ENCODE data around the gene BBIP1. TPM values are rescaled to one million over a fixed set of nuclear protein-coding genes. Genes with fewer than 3 reads are reported as not detected.

BBIP1 gene
- total and polyA plus RNA-seq, 9 of the 15 experiments (the other 6 are each of a cell fraction or from before 2014, with no cell fraction given), result 5.2 to 31.0 (median 19.4) TPM

- FAIRE-seq (no peak), ATAC-seq (no peak), DNase-seq (ENCODE audit: extremely low read depth in 1 of 4, low spot score in 3 of 4) (no peak)
- H3K4me3 ChIP-seq, result no peak overlapping the region
- no TSS peak for BruUV-seq (replicated peaks)
- H3K79me2 ChIP-seq (ENCODE audit: control insufficient read depth, insufficient read depth, low read length), result no peaks in the 10 kb centered on the region
- ChIA-PET POLR2A (no interaction called here), CTCF (ENCODE audit: low intra/inter-chr PET ratio) (no interaction called here)
- intact Hi-C loops (cut with micrococcal nuclease) (no loop called here), in situ Hi-C loops (cut with MboI) (no loop called here)
- no peaks in the 10 kb centered on the region for H3K36me3 ChIP-seq (ENCODE audit: control insufficient read depth, insufficient read depth, low read length)
- no peak overlapping the region for H2AFZ ChIP-seq (ENCODE audit: low read depth, low read length)
- H3K4me1 ChIP-seq (replicated peaks in 1 of 2; ENCODE audit: control insufficient read depth in 2 of 2, insufficient read depth in 2 of 2, low read length in 2 of 2), result peaks cover 9 to 23% of the 10 kb centered on the region in 2 experiments; a peak in 4 of 5 replicates
- no peak overlapping the region for H3K27ac ChIP-seq (ENCODE audit: extremely low read depth, low read depth, low read length)
- peaks cover 4% of the 10 kb centered on the region; the same call in 1 of the 2 replicates for H3K9me3 ChIP-seq (replicated peaks; ENCODE audit: control insufficient read depth, insufficient read depth, low read depth, low read length)
- no peak overlapping the region for H3K9ac ChIP-seq (ENCODE audit: insufficient read depth in 1 of 2, low read depth in 2 of 2, low read length in 2 of 2)
- H4K20me1 ChIP-seq (replicated peaks; ENCODE audit: control insufficient read depth, insufficient read depth, low read length), result no peaks in the 10 kb centered on the region
- no peaks in the 10 kb centered on the region for H3K27me3 ChIP-seq (ENCODE audit: control insufficient read depth in 2 of 2, insufficient read depth in 2 of 2, low read length in 2 of 2)
- no peaks in the 10 kb centered on the region for H3K9me1 ChIP-seq (ENCODE audit: control insufficient read depth, insufficient read depth, low read length)
- H3K4me2 ChIP-seq (ENCODE audit: insufficient read depth, low read length), result no peak overlapping the region
- TF ChIP-seq FOXA3 (CRISPR knock-in tag; conservative IDR thresholded peaks at IDR 0.05 in 1 of 2, IDR thresholded peaks at IDR 0.05 in 1 of 2) (no peak), CSDE1 (IDR thresholded peaks at IDR 0.05) (no peak), ZNF121 (CRISPR knock-in tag; conservative IDR thresholded peaks at IDR 0.05) (no peak), ZBTB49 (CRISPR knock-in tag; IDR thresholded peaks at IDR 0.05; ENCODE audit: borderline replicate concordance) (no peak), TAF7 (tag; IDR thresholded peaks at IDR 0.05) (no peak), SIX5 (IDR thresholded peaks at IDR 0.05; ENCODE audit: borderline replicate concordance in 1 of 2, insufficient read depth in 1 of 2, low read depth in 1 of 2, low read length in 2 of 2) (no peak), TEAD2 (tag; IDR thresholded peaks at IDR 0.05) (no peak), ZNF766 (CRISPR knock-in tag; conservative IDR thresholded peaks at IDR 0.05) (no peak), RB1 (IDR thresholded peaks at IDR 0.05; ENCODE audit: low read depth) (no peak), PCBP2 (IDR thresholded peaks at IDR 0.05; ENCODE audit: low read depth, low read length, poor library complexity, severe bottlenecking) (no peak), WHSC1 (IDR thresholded peaks at IDR 0.05; ENCODE audit: low read length) (no peak)
- TF ChIP-seq, protein P1, sequence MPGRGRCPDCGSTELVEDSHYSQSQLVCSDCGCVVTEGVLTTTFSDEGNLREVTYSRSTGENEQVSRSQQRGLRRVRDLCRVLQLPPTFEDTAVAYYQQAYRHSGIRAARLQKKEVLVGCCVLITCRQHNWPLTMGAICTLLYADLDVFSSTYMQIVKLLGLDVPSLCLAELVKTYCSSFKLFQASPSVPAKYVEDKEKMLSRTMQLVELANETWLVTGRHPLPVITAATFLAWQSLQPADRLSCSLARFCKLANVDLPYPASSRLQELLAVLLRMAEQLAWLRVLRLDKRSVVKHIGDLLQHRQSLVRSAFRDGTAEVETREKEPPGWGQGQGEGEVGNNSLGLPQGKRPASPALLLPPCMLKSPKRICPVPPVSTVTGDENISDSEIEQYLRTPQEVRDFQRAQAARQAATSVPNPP (IDR thresholded peaks at IDR 0.05; ENCODE audit: borderline replicate concordance, insufficient read depth, insufficient read length), result no peak
- TF ChIP-seq, protein P2, sequence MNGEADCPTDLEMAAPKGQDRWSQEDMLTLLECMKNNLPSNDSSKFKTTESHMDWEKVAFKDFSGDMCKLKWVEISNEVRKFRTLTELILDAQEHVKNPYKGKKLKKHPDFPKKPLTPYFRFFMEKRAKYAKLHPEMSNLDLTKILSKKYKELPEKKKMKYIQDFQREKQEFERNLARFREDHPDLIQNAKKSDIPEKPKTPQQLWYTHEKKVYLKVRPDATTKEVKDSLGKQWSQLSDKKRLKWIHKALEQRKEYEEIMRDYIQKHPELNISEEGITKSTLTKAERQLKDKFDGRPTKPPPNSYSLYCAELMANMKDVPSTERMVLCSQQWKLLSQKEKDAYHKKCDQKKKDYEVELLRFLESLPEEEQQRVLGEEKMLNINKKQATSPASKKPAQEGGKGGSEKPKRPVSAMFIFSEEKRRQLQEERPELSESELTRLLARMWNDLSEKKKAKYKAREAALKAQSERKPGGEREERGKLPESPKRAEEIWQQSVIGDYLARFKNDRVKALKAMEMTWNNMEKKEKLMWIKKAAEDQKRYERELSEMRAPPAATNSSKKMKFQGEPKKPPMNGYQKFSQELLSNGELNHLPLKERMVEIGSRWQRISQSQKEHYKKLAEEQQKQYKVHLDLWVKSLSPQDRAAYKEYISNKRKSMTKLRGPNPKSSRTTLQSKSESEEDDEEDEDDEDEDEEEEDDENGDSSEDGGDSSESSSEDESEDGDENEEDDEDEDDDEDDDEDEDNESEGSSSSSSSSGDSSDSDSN (IDR thresholded peaks at IDR 0.05; ENCODE audit: borderline replicate concordance in 1 of 2, low read depth in 2 of 2, low read length in 2 of 2), result no peak
Measured at GRCh38 chr10:110853921-110854605, 64.9 kb downstream of the BBIP1 start.

Measured in K562 (cell line).